ENCODE measurements around the gene TMEM164. TPM values are rescaled to one million over a fixed set of nuclear protein-coding genes. Genes with fewer than 3 reads are reported as not detected.
A peak's percentile ranks its signal among the peaks of the same experiment; 100 is the strongest.

TMEM164 gene
- total RNA-seq, 1 donor from 2014 or later: 6.9 TPM

Small RNA genes within 50 kb of the gene (small RNA-seq; reads per million reads assigned to genes)
- gene MIR3978 (ENCODE audit: low replicate concordance): not detected
- 26.5 reads per million, percentile 95 among the genes with 10 or more reads in this experiment for gene MIR652 (ENCODE audit: low replicate concordance)
- gene SNORD96B (ENCODE audit: low replicate concordance): 1.8 reads per million, percentile 85 among the genes with 10 or more reads in this experiment
